GM19238 (cell line): Measurements from ENCODE around the gene HPD.
A peak's percentile ranks its signal among the peaks of the same experiment; 100 is the strongest.

Experiments used
- DNase-seq: peaks from one replicate; pipeline ENCODE4 v3.0.0; 2011; ENCODE audit warnings: low spot score; ENCODE audit not compliant: insufficient read length

The HPD gene

DNA sequence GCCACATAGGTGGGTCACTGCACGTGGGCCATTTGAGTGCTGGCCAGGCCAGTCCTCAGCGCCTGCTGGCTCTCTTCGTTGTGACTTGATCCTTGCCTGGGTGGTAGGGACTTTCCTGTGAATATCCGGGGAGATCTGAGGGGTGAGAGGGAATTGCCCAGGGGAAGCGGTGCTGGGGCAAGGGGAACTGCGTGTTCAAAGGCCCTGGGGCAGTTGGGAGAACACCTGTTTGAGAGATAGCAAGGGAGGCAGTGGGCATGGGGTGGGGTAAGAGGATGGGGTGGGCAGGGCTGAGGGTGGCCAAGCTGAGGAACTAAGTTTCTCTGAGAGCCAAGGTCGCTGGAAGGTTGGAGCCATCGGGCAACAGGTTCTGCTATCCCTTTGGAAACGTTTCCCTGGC lies 29.8 kb downstream of the HPD start:
- no peak for DNase-seq

DNA sequence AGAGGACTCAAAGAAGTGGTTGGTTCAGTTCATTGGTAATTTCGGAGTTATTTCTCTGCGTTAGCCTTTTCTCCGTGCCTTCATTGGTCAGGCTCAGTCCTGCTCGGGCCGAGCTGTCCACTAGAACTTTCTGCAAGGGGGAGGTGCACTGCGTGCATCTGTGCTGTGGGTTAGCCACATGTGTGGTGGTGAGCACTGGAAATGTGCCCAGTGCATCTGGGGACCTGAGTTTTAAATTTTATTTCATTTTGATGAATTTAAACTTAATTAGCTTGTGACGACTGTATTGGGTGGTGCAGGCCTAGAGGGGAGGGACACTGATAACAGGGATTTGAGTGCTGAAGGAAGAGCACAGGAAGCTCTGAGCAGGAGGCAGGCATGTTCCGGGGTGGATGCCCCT lies 30.4 kb downstream of the HPD start:
- no peak for DNase-seq

DNA sequence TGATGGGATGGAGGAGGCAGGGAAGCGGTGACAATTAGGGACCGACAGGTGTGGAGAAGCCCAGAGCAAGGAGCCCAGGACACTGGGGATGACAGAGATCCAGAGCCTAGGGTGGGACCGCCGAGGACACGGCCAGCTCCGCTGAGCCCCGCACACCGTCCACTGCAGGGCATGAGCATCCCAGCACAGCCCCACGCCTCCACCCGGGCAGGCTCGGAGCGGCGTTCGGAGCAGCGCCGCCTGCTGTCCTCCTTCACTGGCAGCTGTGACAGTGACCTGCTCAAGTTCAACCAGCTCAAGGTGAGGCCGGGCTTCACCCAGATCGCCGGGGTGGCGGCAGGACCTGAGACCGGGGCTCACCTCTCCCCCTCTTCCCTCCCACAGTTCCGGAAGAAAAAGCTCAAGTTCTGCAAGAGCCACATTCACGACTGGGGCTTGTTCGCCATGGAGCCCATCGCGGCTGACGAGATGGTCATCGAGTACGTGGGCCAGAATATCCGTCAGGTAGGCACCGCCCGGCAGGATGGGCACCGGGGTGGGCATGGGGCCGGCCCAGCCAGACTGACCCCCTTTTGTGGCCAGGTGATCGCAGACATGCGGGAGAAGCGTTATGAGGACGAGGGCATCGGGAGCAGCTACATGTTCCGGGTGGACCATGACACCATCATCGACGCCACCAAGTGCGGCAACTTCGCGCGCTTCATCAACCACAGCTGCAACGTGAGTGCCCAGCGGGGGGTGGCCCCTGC lies 31.1 kb downstream of the HPD start:
- no peak for DNase-seq

DNA sequence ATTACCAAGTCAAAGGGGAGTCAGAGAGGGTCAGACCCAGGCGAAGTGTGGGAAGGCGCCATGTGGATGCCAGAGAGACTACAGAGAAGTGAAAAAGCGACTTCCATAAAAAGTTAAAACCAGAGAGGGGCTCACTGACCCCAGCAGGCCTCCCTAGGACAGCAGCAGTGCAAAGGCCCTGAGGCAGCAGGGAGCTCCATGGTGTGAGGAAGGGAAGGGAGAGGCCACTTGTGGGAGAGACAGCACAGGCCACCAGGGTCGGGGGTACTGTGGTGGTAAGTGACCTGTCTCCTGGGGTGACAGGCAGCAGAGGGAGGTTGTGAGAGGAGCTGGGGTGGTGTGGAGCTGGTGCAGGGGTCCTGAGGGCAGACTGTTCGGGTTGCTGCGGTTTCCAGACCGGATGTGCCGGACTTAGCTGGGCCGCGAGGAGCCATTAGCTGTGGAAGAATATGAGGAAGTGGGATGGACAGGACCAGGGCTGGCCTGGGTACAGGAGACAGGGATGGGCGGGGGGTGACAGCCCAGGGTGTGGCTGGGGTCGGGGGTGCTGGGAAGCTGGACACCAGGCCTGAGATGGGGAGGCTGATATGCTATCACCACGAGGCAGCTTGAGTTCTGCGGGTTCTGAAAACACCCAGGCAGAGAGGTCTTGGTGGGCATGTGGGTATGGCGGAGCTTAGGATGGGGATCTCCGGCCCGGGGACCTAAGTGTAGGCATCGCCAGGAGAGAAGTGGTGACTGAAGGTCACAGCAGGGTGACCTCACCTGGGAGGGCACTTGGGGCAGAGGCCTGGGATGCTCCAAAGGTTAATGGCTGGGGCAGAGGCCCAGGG lies 32.1 kb downstream of the HPD start:
- DNase-seq: no peak

DNA sequence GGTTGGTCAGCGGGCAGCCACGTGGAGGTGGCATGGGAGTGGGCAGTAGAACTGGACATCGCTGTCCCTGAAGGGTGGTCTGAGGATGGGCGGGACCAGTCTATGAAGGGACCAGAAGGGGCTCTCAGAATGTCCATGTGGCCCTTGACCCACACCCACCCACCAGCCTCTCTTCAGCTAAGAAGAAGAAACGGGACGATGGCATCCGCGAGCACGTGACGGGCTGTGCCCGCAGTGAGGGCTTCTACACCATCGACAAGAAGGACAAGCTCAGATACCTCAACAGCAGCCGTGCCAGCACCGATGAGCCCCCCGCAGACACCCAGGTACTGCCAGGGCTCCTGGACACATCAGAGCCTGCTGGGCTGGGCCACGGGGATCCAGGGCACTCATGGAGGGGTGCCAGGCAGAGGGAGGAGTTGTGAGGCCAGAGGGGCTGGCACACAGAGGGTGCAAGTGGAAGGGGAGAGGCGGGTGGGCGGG lies 33.6 kb downstream of the HPD start:
- DNase-seq: no peak

DNA sequence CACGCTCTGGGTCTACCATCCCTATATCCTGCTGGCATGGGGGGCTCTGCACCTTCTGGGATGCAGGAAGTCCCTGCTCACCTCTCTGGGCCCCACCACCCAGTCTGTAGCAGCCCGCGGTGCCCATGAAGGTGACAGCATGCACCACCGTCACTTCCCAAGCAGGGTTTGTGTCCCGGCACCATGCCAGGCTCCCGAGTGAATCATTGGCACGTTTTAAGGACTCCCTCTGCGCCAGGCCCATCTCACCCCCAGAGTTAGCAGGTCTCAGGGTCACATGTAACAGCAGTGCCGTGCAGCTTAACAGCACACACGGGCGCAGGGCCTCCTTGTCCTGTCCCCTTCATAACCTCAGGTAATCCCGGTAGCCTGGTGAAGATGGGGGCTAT lies 34.9 kb downstream of the HPD start:
- no peak for DNase-seq

DNA sequence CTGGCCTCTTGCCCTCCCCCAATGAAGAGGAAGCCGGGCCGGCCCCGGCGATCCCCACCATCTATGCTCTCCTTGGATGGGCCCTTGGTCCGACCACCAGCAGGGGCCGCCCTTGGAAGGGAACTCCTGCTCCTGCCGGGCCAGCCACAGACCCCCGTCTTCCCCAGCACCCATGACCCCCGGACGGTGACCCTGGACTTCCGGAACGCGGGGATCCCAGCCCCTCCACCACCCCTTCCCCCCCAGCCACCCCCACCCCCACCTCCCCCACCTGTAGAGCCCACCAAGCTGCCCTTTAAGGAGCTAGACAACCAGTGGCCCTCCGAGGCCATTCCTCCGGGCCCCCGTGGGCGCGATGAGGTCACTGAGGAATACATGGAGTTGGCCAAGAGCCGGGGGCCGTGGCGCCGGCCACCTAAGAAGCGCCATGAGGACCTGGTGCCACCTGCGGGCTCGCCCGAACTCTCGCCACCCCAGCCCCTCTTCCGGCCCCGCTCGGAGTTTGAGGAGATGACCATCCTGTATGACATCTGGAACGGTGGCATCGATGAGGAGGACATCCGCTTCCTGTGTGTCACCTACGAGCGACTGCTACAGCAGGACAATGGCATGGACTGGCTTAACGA lies 35.4 kb downstream of the HPD start:
- DNase-seq: no peak

DNA sequence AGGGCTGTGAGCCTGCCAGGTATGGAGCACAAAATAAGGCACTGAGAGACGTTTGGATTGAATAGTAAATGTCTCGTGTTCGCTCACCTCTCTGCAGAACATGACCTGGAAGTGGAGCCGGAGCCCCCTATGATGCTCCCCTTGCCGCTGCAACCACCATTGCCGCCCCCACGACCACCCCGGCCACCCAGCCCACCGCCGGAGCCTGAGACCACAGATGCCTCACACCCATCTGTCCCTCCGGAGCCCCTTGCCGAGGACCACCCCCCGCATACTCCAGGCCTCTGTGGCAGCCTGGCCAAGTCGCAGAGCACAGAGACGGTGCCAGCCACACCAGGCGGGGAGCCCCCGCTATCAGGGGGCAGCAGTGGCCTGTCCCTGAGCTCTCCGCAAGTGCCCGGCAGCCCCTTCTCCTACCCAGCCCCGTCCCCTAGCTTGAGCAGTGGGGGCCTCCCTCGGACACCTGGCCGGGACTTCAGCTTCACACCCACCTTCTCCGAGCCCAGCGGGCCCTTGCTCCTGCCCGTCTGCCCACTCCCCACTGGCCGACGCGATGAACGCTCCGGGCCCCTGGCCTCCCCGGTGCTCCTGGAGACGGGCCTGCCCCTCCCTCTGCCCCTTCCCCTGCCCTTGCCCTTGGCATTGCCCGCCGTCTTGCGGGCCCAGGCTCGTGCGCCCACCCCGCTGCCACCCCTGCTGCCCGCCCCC lies 36.1 kb downstream of the HPD start:
- no peak for DNase-seq

DNA sequence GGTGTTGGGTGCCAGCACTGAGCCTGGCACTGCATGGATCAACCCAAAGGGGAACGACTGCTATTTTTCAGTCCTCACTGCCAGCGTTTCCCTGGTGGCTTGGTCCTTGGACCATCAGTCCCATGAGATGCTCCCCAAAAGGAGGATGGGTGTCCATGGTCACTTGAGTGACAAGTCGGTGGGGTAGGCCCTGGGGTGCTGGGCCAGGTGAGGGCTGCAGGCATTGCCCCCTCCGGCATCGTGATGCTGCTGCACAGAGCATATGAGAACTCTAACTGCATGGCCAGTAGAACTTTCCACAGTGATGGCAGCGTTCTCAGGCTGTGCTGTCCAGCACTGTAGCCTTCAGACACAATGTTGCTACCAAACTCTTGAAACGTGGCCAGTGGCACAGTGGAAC lies 38.6 kb downstream of the HPD start:
- DNase-seq: no peak

DNA sequence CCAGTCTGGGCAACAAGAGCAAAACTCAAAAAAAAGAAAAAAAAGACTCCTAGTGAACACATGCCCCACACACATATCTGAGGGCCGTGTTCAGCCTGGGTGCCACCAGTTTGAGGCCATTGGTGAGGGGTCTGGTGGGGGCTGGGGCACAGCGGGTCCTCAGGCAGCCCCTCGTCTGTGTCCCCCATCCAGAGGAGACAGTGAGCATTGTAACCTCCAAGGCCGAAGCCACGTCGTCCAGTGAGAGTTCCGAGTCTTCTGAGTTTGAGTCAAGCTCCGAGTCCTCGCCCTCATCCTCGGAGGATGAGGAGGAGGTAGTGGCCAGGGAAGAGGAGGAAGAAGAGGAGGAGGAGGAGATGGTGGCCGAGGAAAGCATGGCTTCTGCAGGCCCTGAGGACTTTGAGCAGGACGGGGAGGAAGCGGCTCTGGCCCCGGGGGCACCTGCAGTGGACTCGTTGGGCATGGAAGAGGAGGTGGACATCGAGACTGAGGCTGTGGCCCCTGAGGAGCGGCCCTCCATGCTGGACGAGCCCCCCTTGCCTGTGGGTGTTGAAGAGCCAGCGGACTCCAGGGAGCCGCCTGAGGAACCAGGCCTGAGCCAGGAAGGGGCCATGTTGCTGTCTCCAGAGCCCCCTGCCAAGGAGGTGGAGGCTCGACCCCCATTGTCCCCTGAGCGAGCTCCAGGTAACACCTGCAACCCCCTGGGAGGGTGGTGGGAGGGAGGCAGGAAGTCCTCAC lies 39.3 kb downstream of the HPD start:
- no peak for DNase-seq

DNA sequence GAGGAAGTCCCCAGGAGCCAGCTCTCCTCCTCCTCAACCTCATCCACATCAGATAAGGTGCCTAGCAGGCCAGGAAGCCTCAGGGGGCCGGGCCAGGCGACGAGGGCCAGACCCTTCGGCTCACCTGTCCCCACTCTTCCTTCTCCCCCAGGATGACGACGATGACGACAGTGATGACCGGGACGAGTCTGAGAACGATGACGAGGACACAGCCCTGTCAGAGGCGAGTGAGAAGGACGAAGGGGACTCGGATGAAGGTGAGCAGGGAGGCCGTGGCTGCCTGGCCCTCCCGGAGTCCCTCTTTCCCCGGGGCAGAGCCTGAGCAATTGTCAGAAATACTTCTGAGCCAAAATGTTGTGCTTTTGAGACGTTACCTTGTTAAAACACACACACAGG lies 41.0 kb downstream of the HPD start:
- DNase-seq: no peak

DNA sequence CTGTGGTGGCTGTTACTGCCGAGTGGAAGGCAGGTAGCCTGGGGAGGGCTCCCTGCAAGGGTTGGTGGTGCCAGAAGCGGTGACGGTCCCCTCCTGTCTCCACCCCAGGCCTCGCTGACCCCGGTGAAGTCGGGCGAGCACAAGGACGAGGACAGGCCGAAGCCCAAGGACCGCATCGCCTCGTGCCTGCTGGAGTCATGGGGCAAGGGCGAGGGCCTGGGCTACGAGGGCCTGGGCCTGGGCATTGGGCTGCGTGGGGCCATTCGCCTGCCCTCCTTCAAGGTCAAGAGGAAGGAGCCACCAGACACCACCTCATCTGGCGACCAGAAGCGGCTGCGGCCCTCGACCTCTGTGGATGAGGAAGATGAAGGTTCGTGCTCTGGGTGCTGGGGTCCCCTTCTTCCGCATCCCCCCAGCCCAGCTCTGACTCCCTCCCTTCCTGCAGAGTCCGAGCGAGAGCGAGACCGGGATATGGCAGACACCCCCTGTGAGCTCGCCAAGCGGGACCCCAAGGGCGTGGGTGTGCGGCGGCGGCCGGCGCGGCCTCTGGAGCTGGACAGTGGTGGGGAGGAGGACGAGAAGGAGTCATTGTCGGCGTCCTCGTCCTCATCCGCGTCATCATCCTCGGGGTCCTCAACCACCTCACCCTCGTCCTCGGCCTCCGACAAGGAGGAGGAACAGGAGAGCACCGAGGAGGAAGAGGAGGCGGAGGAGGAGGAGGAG lies 41.6 kb downstream of the HPD start:
- DNase-seq: no peak

DNA sequence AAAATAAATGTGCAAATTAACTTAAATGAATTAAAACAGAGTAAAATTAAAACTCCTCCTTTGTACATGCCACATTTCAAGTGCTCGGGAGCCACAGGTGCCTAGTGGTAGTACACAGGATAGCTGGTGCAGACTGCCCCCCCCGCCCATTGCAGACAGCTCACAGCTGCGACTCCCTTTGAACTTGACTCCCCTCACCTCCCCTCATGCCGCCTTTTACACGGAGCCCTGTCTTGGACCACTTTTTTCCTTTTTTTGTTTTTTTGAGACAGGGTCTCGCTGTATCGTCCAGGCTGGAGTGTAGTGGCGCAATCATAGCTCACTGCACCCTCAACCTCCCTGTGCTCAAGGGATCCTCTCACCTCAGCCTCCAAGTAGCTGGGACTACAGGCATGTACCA lies 43.4 kb downstream of the HPD start:
- DNase-seq: no peak

DNA sequence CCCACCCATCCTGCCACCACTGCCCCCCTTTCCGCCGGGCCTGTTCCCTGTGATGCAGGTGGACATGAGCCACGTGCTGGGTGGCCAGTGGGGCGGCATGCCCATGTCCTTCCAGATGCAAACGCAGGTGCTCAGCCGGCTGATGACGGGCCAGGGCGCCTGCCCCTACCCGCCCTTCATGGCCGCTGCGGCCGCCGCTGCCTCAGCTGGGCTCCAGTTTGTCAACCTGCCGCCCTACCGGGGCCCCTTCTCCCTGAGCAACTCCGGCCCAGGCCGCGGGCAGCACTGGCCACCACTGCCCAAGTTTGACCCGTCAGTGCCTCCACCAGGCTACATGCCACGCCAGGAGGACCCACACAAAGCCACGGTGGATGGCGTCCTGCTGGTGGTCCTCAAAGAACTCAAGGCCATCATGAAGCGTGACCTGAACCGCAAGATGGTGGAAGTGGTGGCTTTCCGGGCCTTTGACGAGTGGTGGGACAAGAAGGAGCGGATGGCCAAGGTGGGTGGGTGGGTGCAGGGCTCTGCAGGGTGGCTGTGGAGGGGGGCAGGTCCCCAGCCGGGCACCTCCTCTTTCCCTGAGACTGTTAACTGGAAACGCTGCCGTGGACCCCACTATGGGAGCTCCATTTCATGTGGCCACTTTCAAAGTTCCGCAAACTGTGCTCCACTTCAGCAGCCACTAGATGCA lies 44.1 kb downstream of the HPD start:
- no peak for DNase-seq

DNA sequence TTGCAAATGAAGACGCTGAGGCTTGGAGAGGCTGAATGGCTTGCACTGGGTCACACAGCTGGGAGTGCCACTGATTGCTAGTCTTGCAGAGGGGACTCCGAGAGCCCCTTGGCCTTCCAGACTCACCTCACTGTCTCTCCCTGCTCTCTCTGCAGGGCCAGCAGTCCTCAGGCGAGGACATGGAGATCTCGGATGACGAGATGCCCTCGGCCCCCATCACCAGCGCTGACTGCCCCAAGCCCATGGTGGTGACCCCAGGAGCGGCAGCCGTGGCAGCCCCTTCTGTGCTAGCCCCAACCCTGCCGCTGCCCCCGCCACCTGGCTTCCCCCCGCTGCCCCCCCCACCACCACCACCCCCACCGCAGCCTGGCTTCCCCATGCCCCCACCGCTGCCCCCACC lies 44.7 kb downstream of the HPD start:
- DNase-seq: no peak

DNA sequence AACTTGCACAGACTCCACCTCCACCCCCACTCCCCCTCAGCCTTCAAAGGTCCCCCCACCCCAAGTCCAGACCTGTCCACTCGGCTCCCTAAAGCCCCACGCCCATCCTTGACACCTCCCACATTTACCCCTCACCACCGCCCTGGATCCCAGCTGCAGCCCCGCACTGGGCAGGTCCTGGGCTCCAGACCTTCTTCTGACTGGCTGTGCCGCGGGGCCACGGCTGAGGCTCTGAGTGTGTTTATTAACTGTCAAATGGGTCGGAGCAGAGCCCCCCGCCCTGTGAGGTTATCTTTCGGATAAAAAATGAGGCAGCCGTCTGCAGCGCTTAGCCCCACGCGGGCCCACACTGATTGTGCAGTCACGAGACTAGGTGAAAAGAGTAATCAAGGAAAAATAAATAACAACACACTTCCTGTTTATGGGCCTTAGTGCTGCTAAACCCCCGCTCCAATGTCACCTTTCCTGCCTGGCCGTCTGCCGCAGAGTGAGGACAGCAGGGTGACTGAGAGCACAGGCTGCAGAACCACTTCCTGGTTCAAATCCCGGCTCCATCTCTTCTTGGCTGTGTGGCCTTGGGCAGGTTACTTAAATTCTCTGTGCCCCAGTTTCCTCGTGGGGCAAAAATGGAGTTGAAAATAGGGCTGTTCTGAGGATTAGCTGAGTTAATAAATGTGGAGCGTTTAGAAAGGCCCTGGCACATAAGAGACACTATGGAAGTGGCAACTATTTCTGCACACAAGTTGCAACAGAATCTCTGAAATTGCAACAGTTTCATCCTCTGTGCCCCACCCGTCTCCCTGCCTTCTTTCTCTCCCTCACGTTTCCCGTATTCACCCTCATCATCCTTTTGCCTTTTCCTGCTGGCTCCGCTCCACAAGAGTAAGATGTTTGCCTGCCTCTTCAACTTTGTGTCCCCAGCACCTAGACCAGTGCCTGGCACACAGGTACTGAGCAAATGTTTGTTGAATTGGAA lies 45.5 kb downstream of the HPD start:
- no peak for DNase-seq

DNA sequence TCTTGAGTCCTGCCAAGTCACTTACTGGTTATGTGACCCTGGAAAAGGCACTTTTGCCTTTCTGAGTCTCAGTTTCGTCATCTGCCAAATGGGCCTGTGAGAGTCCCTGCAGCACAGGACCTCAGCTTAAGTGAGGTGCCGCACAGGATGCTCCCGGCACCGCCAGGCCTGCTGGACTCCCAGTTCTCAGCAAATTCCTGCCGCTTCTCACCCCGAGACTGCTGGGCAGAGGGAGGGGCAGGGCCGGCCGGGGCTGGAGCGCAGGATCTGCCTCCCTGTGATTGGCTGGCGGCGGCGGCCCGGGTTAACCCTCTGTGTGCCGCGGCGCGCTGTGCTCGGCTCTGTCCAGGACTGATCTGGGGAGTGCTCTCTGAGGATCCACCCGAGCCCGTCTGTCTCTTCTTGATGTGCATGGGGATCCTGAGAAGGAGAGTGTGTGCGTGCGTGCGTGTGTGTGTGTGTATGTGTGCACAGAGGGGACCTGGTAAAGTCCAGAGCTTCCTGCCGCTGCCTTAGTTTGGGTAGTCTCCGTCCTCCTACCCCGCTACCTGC lies 46.3 kb downstream of the HPD start:
- DNase-seq: peak; percentile 77
